Astrocyte (in vitro differentiated cells and primary cell): ENCODE data around the gene TMED5. TPM values are rescaled to one million over a fixed set of nuclear protein-coding genes. Genes with fewer than 3 reads are reported as not detected.
"Not testable (repeated sequence)": the region's sequence is repeated elsewhere in the genome, so short reads cannot be mapped to it uniquely, and the experiment has no call there.

Experiments used
- DNase-seq: peaks from one replicate; pipeline ENCODE4 v3.0.0-alpha.2; 2010; ENCODE audit warnings: low read depth
- FAIRE-seq: peaks from 2 replicates; lab custom pipeline; 2011; peaks lifted over from hg19 to GRCh38; lab: Jason Lieb, UNC
- H2AFZ ChIP-seq: 2 replicates; pipeline ENCODE4 v1.6.0; 2012; ENCODE audit warnings: low read depth, low read length, inconsistent platforms
- H3K27ac ChIP-seq: 2 replicates; pipeline ENCODE4 v1.5.1; 2011; ENCODE audit warnings: low read depth, low read length, inconsistent platforms
- H3K27me3 ChIP-seq: 2 replicates; pipeline ENCODE4 v1.6.0; 2011; ENCODE audit warnings: low read length, inconsistent platforms; ENCODE audit not compliant: insufficient read depth
- H3K36me3 ChIP-seq: 2 replicates; pipeline ENCODE4 v1.5.1; 2011; ENCODE audit warnings: low read length, inconsistent platforms; ENCODE audit not compliant: insufficient read depth
- H3K4me1 ChIP-seq: 2 replicates; pipeline ENCODE4 v1.5.1; 2011; ENCODE audit warnings: low read length, inconsistent platforms; ENCODE audit not compliant: insufficient read depth
- H3K4me2 ChIP-seq: 2 replicates; pipeline ENCODE4 v1.6.0; 2012; ENCODE audit warnings: low read length, inconsistent platforms
- H3K4me3 ChIP-seq: 2 replicates; pipeline ENCODE4 v1.5.1; 2011; ENCODE audit warnings: low read depth, mild to moderate bottlenecking, low read length, inconsistent platforms; ENCODE audit not compliant: insufficient read depth
- H3K79me2 ChIP-seq: 2 replicates; pipeline ENCODE4 v1.6.0; 2012; ENCODE audit warnings: mild to moderate bottlenecking, low read length, inconsistent platforms; ENCODE audit not compliant: insufficient read depth
- H3K9ac ChIP-seq: 2 replicates; pipeline ENCODE4 v1.6.0; 2012; ENCODE audit warnings: mild to moderate bottlenecking, low read length, inconsistent platforms
- H3K9me3 ChIP-seq: 2 replicates; pipeline ENCODE4 v1.5.1; 2012; ENCODE audit warnings: low read depth, mild to moderate bottlenecking, low read length, inconsistent platforms; ENCODE audit not compliant: insufficient read depth
- H4K20me1 ChIP-seq: 2 replicates; pipeline ENCODE4 v1.6.0; 2012; ENCODE audit warnings: low read length, inconsistent platforms; ENCODE audit not compliant: insufficient read depth
- H3K27ac Mint-ChIP-seq: one replicate; pipeline ENCODE4 v1.8.0; 2021; ENCODE audit warnings: mild to moderate bottlenecking, mixed read lengths; ENCODE audit not compliant: unreplicated experiment
- H3K27me3 Mint-ChIP-seq: one replicate; pipeline ENCODE4 v1.8.0; 2021; ENCODE audit warnings: low read depth, mixed read lengths; ENCODE audit not compliant: unreplicated experiment
- H3K36me3 Mint-ChIP-seq: one replicate; pipeline ENCODE4 v1.8.0; 2021; ENCODE audit warnings: low read depth, mixed read lengths; ENCODE audit not compliant: unreplicated experiment
- H3K4me1 Mint-ChIP-seq: one replicate; pipeline ENCODE4 v1.8.0; 2021; ENCODE audit warnings: low read depth, mixed read lengths; ENCODE audit not compliant: unreplicated experiment
- H3K4me3 Mint-ChIP-seq: one replicate; pipeline ENCODE4 v1.8.0; 2021; ENCODE audit warnings: mild to moderate bottlenecking, moderate library complexity, mixed read lengths; ENCODE audit not compliant: unreplicated experiment
- H3K9me3 Mint-ChIP-seq: one replicate; pipeline ENCODE4 v1.8.0; 2021; ENCODE audit warnings: mild to moderate bottlenecking, mixed read lengths; ENCODE audit not compliant: unreplicated experiment
- CTCF ChIP-seq: IDR thresholded peaks from 2 replicates; pipeline ENCODE4 v1.5.1; 2011; ENCODE audit warnings: low read depth, mild to moderate bottlenecking, inconsistent platforms, low read length, moderate library complexity; ENCODE audit not compliant: insufficient read depth
- EZH2 ChIP-seq: IDR thresholded peaks from 2 replicates; pipeline ENCODE4 v1.6.1; 2012; ENCODE audit warnings: mild to moderate bottlenecking, low read length, inconsistent platforms; ENCODE audit not compliant: insufficient read depth
- total RNA-seq: library from RNA; stranded (reverse); gene quantifications from 2 replicates; pipeline ENCODE4 v1.2.1, GENCODE V29; 2021

The TMED5 gene
- total RNA-seq, 1 donor from 2014 or later: 105 TPM

- Histone ChIP-seq H3K4me1 (peaks cover 13% of the 10 kb centered on the region), H3K9ac (peak overlapping the region; percentile 96), H4K20me1 (peaks cover 34% of the 10 kb centered on the region), H3K27me3 (no peaks in the 10 kb centered on the region), H2AFZ (no peak overlapping the region), H3K4me2 (peak overlapping the region; percentile 82), H3K9me3 (no peaks in the 10 kb centered on the region), H3K36me3 (peaks cover 3% of the 10 kb centered on the region), H3K27ac (peak overlapping the region; percentile 35), H3K4me3 (peak overlapping the region; percentile 90), H3K79me2 (peaks cover 80% of the 10 kb centered on the region)
- FAIRE-seq (no peak), DNase-seq (peak; percentile 16)
- H3K27ac Mint-ChIP-seq: peak overlapping the region; percentile 98
- H3K4me3 Mint-ChIP-seq: peak overlapping the region; percentile 99
- TF ChIP-seq CTCF (no peak), EZH2 (no peak)
- H3K4me1 Mint-ChIP-seq: peaks cover 4% of the 10 kb centered on the region
- no peaks in the 10 kb centered on the region for H3K27me3 Mint-ChIP-seq
- no peaks in the 10 kb centered on the region for H3K9me3 Mint-ChIP-seq
- peaks cover 3% of the 10 kb centered on the region for H3K36me3 Mint-ChIP-seq
Measured at GRCh38 chr1:93178418-93178817, 1.8 kb downstream of the TMED5 start.

- Histone ChIP-seq H2AFZ (no peak overlapping the region), H3K4me1 (peaks cover 13% of the 10 kb centered on the region), H3K4me3 (peak overlapping the region; percentile 90), H3K36me3 (peaks cover 3% of the 10 kb centered on the region), H3K4me2 (peak overlapping the region; percentile 82), H3K79me2 (peaks cover 82% of the 10 kb centered on the region), H4K20me1 (peaks cover 38% of the 10 kb centered on the region), H3K27me3 (no peaks in the 10 kb centered on the region), H3K9ac (peak overlapping the region; percentile 96), H3K9me3 (no peaks in the 10 kb centered on the region), H3K27ac (peak overlapping the region; percentile 35)
- Mint-ChIP-seq H3K9me3 (no peaks in the 10 kb centered on the region), H3K4me3 (peak overlapping the region; percentile 99), H3K27ac (peak overlapping the region; percentile 98), H3K36me3 (peaks cover 3% of the 10 kb centered on the region), H3K27me3 (no peaks in the 10 kb centered on the region), H3K4me1 (peaks cover 7% of the 10 kb centered on the region)
- no peak for TF ChIP-seq CTCF
- TF ChIP-seq EZH2: no peak
- DNase-seq (peak; percentile 36), FAIRE-seq (no peak)
Measured at GRCh38 chr1:93177991-93178390, 2.2 kb downstream of the TMED5 start.

- Histone ChIP-seq H4K20me1 (peaks cover 60% of the 10 kb centered on the region), H3K79me2 (peaks cover 97% of the 10 kb centered on the region)
- H3K9ac ChIP-seq, H3K4me3 Mint-ChIP-seq, DNase-seq, H2AFZ ChIP-seq, H3K36me3 ChIP-seq, H3K27me3 ChIP-seq, H3K27ac ChIP-seq, H3K9me3 ChIP-seq, H3K9me3 Mint-ChIP-seq, H3K4me2 ChIP-seq, H3K27ac Mint-ChIP-seq, FAIRE-seq, H3K4me1 ChIP-seq, H3K27me3 Mint-ChIP-seq, H3K4me3 ChIP-seq, H3K36me3 Mint-ChIP-seq: not testable (repeated sequence)
- peaks cover 29% of the 10 kb centered on the region for H3K4me1 Mint-ChIP-seq
Measured at GRCh38 chr1:93174638-93175037, 5.6 kb downstream of the TMED5 start.
